Fibroblast of skin of abdomen (primary cell): ENCODE results near the gene OTULIN. TPM values are rescaled to one million over a fixed set of nuclear protein-coding genes. Genes with fewer than 3 reads are reported as not detected.

Source experiments
- DNase-seq: peaks from one replicate; pipeline ENCODE4 v3.0.0-alpha.2; 2013
- polyA plus RNA-seq, 2 experiments: library from polyadenylated mRNA; unstranded; fragments of 120-200 nt; gene quantifications; one replicate each; pipeline ENCODE4 v1.2.1, GENCODE V29; 2013; ENCODE audit not compliant: insufficient read length in 2 of 2

The OTULIN gene
- 14.0 TPM for polyA plus RNA-seq (2013, experiment 1 of 2; ENCODE audit: insufficient read length)
- polyA plus RNA-seq (2013, experiment 2 of 2; ENCODE audit: insufficient read length): 13.8 TPM

DNA sequence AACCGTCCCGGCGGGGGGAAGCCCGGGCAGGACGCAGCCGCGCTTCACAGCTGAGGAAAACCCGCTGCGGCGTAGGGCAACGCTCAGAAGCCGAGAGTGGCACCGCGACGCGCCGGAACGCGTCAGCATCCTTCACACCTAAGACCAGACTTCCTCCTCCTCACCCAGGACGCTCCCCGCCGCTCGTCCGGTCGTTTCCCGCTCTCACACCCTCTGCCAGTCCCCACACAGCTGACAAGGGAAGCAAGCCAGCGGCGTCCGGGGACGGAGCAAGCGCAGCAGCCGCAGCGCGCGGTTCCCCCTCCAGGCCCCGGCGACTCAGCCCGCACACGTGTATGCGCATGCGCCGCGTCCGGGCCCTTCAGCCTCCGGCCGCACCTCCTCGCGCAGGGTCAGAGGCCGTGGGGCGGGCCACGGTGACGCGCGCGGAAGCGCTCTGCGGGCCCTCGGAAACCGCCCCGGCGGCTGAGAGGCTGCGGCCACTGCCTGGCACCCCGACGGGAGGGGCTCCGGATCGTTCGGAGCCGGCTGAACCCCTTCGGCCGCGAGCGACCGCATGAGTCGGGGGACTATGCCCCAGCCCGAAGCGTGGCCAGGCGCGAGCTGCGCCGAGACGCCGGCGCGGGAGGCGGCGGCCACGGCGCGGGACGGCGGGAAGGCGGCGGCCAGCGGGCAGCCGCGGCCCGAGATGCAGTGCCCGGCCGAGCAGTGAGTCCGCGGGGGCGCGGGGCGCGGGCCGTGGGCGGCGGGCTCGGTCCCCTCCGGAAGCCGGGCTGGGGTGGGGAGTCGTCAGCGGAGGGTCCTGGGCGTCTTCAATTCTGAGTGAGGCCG, at the start of gene OTULIN:
OTULIN (plus strand) TSS at position 449 of the 831 bp plus-strand sequence; CDS start at position 557, 108 bp downstream.
- peak; percentile 88 for DNase-seq

DNA sequence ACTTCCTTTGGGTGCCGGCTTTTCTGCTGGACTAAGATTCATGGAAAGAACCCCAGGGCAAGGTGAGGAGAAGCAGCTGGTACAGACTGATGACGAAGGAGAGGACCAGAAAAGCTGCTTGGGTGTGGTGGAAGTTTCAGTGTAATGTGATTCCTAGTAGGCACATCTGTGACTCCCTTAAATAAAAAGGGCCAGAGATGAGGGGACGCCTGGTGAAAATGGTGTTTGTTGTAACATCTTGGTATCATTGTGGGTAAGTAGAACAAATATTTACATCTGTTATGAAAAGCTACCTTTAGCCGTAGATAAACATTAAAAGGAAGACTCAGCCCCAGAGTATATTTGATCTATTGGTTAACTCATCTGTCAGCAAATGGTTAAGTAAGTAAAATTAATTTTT, 49.2 kb upstream of the OTULIN start:
- no peak for DNase-seq

DNA sequence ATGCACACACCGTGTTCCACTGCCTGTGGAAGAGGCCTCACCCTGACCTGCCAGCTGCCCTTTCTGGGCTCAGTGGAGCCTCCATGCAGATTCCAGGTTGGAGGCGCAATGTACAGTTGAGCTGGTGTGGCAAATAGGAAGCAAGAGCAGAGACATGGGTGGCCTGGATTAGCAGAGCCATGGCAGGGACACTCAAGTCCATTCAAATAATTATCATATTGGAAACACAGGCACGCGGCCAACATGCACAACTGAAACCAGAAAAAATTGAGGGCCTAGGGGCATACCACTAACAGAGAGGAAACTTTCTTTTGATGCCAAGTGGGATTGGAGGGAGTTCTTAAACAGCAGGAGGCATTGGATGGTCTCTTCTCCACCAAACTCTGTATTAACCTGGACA, 47.1 kb upstream of the OTULIN start:
- no peak for DNase-seq

DNA sequence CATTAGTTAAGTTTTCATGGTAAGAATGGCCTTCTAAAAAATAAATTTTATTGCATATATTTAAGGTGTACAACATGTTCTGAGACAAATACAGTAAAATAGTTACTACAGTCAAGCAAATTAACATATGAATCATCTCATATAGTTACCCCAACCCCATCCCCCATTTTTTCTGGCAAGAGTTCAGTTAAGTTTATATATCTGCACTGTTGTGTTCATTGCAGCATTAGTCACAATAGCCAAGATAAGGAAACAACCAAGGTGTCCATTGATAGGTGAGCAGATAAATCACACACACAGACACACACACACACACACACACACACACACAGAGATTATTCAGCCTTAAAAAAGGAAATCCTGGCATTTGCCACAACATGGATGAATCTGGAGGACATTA, 37.2 kb upstream of the OTULIN start:
- no peak for DNase-seq

DNA sequence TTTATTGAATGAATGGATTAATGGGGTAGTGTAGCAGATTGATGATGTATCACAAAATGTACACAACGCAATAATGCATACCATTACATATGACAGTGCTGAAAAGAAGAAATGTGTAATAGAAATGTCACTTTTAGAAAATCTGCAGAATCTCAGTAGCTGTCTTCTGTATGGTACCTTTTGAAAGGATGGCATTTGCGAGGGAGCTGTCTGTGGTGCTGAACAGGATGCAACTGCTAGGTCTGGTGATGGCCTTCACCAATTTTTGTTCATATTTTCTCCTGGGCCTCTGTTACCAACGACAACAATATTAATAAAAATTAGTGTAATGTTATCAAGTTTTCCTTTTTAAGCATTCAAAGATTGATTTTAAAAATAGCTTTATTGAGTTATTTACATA, 36.2 kb upstream of the OTULIN start:
- DNase-seq: peak; percentile 60

DNA sequence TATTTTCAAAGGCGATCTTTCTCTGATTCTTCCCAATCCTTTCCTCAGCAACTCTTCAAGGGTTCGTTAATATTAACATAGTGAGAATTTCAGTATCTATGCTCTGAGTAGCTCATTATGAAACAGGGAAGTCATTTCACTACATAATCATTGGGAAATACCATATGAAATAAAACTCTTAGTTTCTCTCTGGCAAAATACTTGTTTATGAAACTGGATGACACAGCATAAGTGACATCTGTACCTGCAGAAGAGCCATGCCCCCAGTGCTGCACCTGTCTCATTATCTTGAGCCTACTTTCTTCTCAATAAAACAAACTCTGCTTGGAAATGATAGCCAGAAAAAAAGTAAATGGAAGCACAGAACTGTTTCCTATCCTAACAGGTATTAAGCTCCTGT, 33.8 kb upstream of the OTULIN start:
- no peak for DNase-seq

DNA sequence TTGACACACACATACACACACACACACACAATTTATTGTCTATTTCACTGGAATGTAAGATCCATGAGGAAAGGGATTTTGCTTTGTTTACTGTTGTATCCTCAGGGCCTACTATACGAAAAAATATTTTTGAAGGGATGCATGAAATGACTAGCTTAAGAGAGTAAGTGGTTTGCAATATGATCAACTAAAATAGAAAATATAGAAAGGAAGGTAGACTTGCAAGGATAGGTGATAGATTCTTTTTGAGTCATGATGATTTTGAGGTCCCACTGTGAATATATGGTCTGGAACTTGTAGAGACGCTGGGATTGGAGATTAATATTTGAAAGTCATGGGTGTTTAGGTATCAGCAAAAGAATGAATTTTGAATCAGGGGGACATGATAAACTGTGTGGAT, 28.9 kb upstream of the OTULIN start:
- no peak for DNase-seq

DNA sequence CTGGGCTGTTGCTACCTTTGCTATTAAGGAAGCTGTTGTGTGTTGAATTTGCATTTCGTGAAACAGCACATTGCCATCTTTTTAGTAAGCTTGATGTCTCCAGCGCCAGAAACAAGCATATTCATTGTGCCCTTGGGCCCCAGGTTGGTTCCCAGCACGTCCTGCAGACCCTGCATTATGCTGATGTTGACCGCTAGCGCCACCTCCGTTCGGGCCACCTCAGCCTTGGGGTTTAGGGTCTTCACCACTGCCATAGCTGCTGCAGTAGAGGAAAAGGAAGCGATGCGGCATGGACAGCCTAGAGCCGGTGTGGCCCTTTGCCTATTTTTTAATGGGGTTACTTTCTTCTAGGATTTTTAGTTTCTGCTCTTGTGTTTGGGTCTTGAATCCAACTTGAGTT, 23.8 kb upstream of the OTULIN start:
- DNase-seq: no peak

DNA sequence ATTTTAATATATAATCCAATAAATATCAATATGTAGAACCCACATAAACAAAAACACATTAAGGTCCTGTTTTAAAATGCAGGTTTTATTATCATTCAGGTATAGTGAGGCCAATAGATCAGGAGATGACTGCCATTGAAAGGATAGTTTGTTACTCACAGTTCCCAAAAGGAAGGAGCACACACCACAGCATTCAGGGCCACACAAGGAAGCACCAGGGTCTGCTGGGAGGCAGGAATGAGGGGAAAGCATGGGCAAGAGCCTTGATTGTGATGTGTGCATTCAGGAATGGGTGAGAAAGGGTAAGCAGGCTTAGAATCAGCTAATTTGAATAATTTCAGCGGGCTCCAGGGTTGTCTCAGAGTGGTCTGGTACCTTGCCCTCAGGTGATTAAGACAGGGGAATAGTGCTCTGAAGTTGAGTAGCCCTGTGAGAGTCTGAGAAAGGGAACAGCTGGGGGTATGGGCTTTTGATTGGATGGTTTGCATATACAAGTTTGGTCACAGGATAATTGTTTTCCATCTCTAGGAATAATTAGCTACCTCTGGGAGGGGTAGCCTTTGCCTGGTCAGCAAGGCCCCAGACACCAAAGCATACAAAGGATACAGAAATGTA, 19.8 kb upstream of the OTULIN start:
- no peak for DNase-seq

DNA sequence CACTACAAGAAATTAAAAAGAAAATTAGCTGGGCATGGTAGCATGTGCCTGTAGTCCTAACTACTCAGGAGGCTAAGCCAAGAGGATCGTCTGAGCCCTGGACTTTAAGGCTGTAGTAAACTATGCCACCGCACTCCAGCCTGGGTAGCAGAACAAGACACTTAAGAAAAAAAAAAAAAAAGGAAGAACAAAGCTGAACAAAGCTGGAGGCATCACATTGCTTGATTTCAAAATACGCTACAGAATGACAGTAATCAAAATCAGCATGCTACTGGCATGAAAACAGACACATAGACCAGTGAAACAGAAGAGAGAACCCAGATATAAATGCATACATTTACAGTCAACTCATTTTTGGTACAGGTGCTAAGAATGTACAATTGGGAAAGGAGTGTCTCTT, 14.5 kb upstream of the OTULIN start:
- DNase-seq: no peak

DNA sequence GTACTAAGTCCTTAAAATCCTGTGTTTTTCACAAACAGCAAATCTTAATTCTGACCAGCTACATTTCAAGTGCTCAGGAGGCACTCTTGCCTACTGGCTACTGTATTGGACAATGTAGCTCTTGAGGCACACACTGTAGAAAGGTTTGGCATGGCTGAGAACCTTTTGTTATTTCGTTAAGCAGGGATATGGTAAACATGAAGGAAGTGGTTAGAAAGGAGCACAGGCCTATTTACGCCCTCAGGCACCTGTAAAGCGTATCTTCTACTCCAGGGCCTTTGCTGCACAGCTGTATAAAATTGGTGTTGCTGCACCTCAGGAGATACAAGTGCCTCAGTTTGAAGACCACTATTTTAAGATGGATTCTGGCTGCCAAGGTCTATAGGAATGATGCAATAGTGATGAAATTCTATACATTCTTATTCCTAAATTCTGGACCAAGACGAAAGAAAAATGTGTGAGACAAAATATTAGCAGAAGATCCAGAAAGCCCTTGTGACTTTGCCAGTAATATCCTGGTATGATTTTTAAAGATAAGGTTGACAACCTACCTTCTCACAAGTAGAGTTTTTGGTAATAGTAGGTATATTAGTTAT, 9.3 kb upstream of the OTULIN start:
- no peak for DNase-seq

DNA sequence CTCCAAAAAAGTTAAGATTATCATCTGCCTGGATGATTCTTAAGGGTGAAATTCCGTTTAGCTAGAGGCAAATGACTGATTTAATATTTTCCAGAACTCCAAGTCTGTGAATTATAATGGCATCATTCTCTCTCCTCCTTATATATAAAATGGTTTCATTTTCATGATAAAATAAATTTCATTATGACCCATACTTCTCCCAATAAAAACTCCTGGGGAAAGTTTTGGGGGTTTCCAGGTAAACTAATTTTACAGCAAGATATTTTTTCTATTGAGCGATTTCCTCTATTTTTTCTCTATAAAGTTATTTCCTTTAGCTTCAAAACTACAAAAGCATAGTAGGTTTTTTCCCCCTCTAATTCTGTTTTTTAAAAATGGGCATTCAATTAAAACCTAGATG, 7.6 kb upstream of the OTULIN start:
- no peak for DNase-seq

DNA sequence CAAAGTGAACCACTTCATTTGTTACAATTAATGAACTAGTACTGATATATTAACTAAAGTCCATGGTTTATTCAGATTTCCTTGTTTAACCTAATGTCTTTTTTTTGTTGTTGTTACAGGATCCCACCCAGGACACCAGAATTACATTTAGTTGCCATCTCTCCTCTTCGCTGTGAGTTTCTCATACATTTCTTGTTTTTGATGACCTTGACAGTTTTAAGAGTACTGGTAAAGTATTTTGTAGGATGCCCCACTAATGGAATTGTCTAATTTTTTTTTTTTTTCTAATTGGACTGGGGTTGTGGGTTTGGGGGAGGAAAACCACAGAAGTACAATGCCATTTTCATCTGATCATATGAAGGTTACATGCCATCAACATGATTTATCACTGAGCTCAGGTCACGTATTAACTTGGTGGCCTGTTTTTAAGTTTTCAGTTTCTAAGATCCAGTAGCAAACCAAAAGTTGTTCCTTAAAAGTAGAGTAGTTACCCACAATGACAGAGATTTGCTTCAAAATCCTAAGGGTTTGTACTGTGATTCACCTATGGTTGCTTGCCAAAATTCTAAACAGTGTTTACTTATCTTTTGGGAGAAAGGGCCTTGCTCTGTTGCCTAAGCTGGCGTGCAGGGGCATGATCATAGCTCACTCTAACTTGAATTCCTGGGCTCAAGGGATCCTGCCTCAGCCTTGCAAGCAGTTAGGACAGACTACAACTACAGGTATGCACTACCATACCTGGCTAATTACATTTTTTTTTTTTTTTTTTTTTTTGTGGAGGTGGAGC, 4.5 kb upstream of the OTULIN start:
- DNase-seq: peak; percentile 56

DNA sequence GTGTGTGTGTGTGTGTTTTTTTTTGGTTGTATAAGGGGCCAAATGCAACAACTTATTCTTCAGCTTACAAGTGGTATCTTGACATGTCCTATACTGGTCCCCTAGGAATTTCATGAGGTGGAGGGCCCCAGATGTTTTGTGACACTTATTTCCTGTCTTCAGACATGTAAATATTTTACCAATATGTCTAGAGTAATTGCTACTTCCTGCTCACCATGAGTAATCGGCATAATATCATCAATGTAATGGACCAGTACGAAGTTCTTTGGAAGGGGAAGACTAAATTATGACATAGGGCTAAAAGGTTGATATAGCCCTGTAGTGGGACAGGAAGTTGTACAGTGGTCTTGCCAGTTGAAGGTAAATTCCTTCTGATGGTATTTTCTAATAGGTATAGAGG, 3.7 kb upstream of the OTULIN start:
- DNase-seq: no peak

DNA sequence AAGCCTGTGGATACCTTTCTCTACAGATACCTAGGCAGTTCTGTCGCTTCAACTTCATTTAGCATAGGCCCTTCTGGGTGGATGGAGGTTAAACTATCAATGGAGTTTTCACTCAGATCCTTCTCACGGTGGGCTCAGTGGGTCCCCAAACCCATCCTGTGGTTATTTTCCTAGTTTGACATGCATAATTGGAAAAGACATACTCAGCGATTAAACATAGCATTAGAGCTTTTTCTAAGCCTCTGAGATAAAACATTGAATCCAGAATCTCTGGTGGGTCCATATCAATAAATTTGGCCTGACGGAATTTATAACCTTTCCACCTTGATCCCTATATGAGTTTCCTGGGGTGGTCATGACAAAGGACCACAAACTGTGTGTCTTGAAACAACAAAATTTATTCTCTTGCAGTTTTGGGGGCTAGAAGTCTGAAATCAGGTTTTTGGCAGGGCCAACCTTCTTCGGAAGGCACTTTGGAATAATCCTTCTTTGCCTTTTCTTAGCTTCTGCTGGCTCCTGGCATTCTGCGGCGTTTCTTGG, 1.7 kb upstream of the OTULIN start:
- no peak for DNase-seq

DNA sequence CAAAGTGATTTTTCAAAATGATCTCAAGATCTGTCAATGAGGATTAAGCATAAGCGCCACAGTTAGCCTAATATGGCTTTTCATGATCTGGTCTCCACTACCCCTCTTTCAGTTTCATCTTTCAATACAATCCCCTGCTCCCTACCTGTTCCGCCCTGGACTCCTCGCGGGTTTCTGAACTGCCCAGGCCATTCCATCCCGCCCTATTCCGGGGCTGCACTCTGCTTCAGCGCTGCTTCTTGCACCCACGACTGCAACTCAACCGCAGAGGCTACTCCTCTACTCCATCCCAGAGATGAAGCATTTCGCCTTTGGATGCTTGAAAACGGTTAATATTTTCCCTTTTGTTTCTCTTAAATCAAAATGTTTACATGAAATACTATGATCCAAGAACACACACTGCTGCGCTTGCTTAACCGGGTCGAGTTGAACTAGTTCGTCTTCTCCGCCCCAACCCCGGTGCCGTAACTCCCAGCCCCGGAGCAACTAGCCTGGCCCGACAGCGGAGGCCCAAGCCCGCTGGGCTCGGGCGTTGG, 716 bp upstream of the OTULIN start:
- no peak for DNase-seq

DNA sequence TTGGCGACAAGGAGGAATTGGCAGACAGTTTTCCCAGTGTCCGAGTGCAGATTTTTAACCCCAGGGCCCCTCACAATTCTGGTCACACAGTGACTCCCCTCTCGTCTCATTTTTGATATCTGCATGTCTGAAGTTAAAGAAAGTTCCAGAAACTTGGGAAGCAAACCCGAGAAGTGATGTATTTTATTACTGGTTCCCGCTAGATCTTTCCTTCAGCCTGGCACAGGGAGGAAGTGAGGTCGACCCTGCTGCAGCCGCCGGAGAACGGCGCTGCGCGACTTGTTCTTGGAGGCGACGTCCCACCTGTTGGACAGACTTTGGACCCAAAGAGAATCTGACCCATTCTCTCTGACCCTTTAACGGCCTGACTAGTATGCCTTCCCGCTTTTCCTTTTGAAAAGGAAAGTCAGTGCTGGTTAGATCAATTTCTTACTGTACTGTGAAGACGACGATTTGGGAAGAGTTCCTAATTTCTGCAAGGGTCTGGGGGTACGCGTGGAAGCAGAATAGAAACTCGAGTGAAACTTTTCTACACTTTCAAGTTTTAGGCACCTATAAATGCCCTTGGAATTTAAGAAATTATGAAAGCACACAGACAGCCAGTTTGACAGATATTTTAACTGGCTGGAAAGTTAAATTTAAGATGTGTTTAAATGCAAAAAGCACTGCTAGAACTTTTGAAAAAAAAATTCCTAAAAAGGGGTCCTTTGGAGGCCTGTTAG, 744 bp downstream of the OTULIN start:
- DNase-seq: no peak

DNA sequence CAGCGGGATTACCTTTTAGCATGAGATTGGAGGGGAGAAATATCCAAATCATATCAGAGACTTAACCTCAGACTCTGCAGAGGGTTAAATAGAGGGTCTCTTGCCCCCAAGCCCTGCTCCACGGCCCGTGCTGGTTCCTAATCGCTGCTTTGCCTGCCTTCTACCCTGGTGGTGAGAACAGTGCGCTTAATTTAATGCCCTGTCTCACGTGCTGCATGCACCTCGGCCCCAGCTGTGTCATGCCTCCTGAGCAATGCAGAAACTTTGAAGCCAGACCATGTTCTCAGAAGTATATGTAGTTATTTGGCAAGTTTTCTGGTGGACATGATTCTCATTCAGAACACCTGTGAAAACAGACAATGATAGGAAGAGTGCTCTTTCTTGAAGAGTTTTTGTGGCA, 1.4 kb downstream of the OTULIN start:
- no peak for DNase-seq

DNA sequence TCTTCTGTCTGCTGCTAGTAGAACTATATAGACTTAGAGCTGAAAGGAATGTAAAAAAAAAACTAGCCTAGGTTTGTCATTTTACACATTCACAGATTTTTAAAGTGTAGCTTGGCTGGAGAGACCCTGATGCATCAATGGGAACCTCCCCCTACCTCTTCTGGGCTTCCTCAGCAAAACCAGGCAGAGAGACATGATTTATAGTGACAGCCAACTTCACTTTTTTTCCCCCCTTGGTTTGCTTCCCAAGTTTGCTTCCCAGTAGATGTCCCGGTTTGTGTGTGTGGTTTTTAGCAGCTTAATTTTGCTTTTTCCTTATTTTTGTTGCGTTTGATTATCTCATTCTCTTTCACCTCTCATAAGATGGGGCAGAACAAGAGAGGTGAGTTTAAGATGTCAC, 1.8 kb downstream of the OTULIN start:
- no peak for DNase-seq

DNA sequence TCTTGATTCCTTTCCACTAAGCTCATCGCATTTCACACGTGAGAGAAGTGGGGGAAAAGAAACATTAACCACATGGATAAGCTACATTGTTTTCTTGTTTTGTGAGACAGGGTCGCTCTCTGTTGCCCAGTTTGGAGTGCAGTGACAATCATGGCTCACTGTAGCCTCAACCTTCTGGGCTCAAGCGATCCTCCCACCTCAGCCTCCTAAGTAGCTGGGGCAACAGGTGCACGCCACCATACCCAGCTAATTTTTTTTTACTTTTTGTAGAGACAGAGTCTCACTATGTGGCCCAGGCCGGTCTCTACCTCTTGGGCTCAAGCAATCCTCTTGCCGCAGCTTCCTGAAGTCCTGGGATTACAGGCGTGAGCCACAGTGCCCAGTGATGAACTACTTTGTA, 2.8 kb downstream of the OTULIN start:
- DNase-seq: no peak

DNA sequence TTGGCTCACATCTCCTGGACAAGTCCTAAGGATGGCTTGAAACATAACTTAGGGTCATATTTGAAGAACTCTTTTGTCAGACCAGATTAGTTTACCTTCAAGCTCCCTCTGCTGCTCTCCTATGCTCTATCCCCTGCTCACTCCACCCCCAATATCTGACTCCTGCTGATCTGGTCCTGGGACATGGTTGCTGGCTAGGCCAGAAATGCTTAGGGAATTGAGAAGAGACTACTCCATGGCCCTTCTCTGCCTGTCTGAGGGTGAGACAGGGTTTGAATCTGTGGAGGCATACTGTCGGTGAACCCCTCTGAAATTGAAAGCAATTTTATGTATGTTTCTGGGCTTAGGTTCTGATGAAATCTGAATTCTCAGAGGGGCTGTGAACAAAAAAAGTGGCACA, 3.3 kb downstream of the OTULIN start:
- DNase-seq: no peak

DNA sequence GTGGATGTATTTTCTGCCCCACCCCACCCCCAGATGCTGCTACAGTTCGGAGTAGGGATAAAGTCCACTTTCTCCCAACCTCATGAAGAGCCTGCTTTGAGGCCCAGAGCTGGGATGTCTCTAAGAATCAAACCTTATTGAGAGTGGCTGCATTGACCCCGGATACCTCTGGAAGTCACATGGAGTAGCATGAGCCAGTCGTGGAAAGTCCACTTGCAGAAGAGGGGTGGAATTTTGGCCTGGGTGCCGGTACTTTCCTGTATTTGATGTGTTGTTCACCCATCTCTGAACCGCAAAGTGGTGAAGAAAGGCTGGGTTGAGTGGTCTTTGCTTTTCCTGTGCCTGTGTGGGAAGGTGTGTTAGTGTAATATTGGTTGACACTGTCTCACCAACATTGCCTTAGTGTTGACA, 3.7 kb downstream of the OTULIN start:
- DNase-seq: no peak
